ENCODE measurements around the gene SORBS2.

SORBS2 gene

DNA sequence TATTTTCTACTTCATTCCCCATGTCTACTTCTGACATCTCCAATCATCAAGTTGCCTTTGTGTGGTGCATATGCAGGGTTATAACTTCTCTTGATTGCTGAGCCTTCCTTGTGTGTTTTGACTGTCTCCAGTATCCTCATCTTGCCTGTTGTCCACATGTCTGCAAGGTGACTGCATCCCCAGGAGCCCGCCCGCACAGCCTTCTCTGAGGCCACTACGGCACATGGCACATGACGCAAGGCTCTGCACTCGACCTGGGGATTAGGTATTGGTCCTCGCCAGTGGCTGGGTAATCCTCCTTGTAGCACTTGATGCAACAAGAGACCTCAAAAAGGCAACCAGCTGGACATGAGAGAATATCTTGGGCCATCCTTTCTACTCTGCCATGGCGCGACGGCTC lies 122.6 kb downstream of the SORBS2 start:
- H3K27me3 Mint-ChIP-seq (ENCODE audit: low read depth, poor library complexity), result peaks cover 6% of the 10 kb centered on the region
- no peaks in the 10 kb centered on the region for H3K4me1 Mint-ChIP-seq
- H3K9me3 Mint-ChIP-seq, result no peaks in the 10 kb centered on the region
- TF ChIP-seq, protein P1, sequence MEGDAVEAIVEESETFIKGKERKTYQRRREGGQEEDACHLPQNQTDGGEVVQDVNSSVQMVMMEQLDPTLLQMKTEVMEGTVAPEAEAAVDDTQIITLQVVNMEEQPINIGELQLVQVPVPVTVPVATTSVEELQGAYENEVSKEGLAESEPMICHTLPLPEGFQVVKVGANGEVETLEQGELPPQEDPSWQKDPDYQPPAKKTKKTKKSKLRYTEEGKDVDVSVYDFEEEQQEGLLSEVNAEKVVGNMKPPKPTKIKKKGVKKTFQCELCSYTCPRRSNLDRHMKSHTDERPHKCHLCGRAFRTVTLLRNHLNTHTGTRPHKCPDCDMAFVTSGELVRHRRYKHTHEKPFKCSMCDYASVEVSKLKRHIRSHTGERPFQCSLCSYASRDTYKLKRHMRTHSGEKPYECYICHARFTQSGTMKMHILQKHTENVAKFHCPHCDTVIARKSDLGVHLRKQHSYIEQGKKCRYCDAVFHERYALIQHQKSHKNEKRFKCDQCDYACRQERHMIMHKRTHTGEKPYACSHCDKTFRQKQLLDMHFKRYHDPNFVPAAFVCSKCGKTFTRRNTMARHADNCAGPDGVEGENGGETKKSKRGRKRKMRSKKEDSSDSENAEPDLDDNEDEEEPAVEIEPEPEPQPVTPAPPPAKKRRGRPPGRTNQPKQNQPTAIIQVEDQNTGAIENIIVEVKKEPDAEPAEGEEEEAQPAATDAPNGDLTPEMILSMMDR (IDR thresholded peaks at IDR 0.05), result no peak
- H3K27ac Mint-ChIP-seq, result no peak overlapping the region
- H3K4me3 Mint-ChIP-seq, result no peak overlapping the region
- no peaks in the 10 kb centered on the region for H3K36me3 Mint-ChIP-seq (ENCODE audit: low read depth)
- no peak for DNase-seq

DNA sequence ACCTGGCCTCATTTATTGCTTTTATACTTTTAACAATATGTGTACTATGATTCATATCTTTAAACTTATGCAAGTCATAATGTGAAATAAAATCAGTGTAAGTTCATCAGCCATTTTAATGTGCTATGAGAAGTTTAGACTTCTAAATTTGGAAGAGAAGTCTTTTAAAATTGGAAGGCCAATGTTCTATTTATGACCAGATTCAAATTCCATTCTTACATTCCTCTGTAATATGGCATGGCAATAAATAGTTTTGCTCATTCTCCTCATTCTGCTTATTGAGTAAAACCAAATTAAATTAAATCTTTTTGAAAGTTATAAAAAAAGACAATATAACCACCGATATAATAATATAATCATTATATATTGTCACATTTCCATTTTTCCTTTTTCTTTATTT lies 126.2 kb downstream of the SORBS2 start:
- no peak overlapping the region for H3K4me3 Mint-ChIP-seq
- no peaks in the 10 kb centered on the region for H3K4me1 Mint-ChIP-seq
- no peaks in the 10 kb centered on the region for H3K36me3 Mint-ChIP-seq (ENCODE audit: low read depth)
- H3K9me3 Mint-ChIP-seq, result no peaks in the 10 kb centered on the region
- TF ChIP-seq, protein P1 (IDR thresholded peaks at IDR 0.05), result no peak
- H3K27ac Mint-ChIP-seq, result no peak overlapping the region
- peaks cover 3% of the 10 kb centered on the region for H3K27me3 Mint-ChIP-seq (ENCODE audit: low read depth, poor library complexity)
- no peak for DNase-seq

DNA sequence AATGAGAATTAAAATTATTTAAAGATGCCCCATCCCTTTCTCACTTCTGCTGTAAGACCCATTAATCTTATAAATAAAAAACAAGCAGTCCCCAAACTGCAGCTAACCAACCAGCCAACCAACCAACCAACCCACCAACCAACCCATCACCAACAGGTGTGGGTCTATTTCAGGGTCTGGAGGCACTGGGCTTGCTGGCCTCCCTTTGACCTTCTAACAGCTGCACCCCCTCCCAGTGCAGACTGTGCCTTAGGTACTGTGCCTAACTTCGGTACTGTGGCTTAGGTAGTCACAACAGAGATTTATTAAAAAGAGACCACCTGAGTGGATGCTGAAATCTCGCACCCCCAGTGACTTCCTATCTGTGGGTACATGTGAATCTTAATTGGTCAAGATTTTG lies 128.1 kb downstream of the SORBS2 start:
- H3K4me1 Mint-ChIP-seq, result no peaks in the 10 kb centered on the region
- DNase-seq, result no peak
- H3K9me3 Mint-ChIP-seq, result no peaks in the 10 kb centered on the region
- TF ChIP-seq, protein P1 (IDR thresholded peaks at IDR 0.05), result no peak
- H3K36me3 Mint-ChIP-seq (ENCODE audit: low read depth), result no peaks in the 10 kb centered on the region
- no peak overlapping the region for H3K4me3 Mint-ChIP-seq
- H3K27ac Mint-ChIP-seq, result no peak overlapping the region
- peaks cover 3% of the 10 kb centered on the region for H3K27me3 Mint-ChIP-seq (ENCODE audit: low read depth, poor library complexity)

DNA sequence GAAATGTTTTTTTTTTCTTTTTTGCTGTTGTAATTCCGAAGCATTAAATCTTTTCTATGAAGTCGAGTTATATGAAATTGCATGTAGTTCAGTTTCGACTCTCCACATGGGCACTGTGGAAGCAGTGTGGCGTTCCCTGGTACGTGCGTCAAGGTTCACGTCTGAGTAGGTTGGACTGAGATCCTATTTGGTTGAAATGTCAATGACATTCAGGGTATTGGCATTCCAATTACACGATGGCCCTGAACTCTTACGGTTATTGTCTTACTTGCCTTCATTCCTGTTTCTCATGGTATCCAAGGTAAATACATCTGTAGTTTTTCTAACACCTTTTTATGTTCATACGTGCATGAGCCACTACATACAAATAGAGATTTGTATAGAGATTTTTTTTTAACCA lies 128.8 kb downstream of the SORBS2 start:
- TF ChIP-seq, protein P1 (IDR thresholded peaks at IDR 0.05), result no peak

DNA sequence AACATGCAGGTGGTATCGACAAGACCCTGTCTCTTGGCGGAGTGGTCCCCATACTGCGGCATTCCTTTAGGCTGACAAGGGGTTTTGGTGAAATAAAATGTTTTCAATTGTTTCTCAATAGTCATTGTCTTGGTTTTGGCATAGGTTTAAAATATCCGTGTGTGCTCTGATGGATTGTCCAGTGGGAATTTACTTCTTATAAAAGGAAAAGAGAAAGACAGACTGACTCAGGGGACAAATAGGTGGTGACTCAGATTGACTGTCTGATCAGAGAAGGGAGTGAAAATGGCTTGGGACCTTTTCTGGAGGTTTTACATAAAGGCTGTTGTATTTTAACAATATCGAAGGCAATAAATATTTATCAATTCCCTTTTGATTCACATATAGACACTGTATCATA lies 129.8 kb downstream of the SORBS2 start:
- no peaks in the 10 kb centered on the region for H3K36me3 Mint-ChIP-seq (ENCODE audit: low read depth)
- H3K4me1 Mint-ChIP-seq, result no peaks in the 10 kb centered on the region
- peaks cover 3% of the 10 kb centered on the region for H3K27me3 Mint-ChIP-seq (ENCODE audit: low read depth, poor library complexity)
- TF ChIP-seq, protein P1 (IDR thresholded peaks at IDR 0.05), result no peak
- no peaks in the 10 kb centered on the region for H3K9me3 Mint-ChIP-seq
- no peak overlapping the region for H3K4me3 Mint-ChIP-seq
- no peak for DNase-seq
- H3K27ac Mint-ChIP-seq, result no peak overlapping the region

More for the DNA sequence above, 128.8 kb downstream of the SORBS2 start:
- Mint-ChIP-seq H3K4me3 (no peak overlapping the region), H3K27ac (no peak overlapping the region), H3K4me1 (no peaks in the 10 kb centered on the region), H3K27me3 (ENCODE audit: low read depth, poor library complexity) (peaks cover 3% of the 10 kb centered on the region), H3K9me3 (no peaks in the 10 kb centered on the region), H3K36me3 (ENCODE audit: low read depth) (no peaks in the 10 kb centered on the region)
- no peak for DNase-seq

DNA sequence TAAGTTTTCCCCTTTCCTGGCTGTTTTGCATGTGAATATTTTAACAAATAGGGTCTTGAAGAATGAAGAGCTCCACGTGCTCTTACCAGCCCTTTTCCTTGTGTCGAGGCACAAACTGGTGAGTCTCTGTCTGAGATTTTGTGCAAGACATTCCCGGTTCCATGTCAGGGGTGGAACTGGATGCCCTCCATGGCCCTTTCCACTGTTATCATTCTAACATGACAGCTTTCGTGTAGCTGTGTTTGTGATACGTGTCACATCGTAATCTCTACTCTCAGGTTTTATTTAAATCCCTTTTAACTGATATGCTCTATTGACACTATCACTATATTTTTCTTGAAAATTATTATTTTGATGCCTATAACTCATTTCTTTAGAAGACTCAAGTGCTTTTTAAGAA lies 130.4 kb downstream of the SORBS2 start:
- Mint-ChIP-seq H3K4me1 (no peaks in the 10 kb centered on the region), H3K27me3 (ENCODE audit: low read depth, poor library complexity) (peaks cover 3% of the 10 kb centered on the region), H3K4me3 (no peak overlapping the region), H3K27ac (no peak overlapping the region), H3K9me3 (no peaks in the 10 kb centered on the region), H3K36me3 (ENCODE audit: low read depth) (no peaks in the 10 kb centered on the region)
- DNase-seq, result no peak
- TF ChIP-seq, protein P1 (IDR thresholded peaks at IDR 0.05), result no peak

Data from nephron progenitor cell (in vitro differentiated cells).